Stimulated activated naive CD4-positive, alpha-beta T cell treated with Interleukin-2 at 50 U/mL for 16 hours (primary cell): ENCODE data around the gene GRB10.

ENCODE experiments used
- DNase-seq: peaks from one replicate; lab custom pipeline; 2025; lab: John Stamatoyannopoulos, UW

GRB10 gene

DNA sequence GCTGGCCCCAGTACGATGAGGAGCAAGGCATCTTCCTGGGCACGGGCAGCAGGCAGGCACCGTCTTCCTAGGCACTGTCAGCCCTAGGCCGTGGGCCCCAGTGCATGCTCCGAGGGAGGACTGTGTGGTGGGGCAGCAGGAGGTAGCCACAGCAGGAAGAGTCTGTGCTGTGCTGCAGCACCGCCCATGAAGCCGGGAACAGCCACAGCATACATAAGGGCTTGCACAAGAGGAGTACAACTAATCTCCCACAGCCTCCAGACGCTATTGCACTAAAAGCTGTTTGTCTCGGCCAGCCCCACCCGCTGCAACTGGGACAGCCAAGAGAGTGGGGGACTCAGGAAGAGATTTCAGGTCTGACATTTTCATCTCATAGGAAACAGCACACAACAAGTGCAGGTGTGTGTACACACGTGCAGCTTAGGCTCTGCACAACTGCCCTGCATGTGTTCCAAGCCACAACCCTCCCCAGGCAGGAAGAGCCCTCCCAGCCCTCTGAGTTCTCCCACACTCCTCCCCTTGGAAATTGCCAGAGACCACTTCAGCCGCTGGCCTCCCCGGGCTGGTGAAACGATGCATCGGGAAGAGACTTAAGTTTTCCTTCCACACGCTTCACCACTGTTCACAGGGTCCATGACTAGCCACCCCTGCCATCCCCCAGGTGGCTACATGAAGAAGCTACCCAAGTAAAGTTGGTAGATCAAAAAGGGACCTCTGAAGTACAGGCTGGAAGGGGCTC is 129.4 kb downstream of the GRB10 start:
- DNase-seq: no peak

DNA sequence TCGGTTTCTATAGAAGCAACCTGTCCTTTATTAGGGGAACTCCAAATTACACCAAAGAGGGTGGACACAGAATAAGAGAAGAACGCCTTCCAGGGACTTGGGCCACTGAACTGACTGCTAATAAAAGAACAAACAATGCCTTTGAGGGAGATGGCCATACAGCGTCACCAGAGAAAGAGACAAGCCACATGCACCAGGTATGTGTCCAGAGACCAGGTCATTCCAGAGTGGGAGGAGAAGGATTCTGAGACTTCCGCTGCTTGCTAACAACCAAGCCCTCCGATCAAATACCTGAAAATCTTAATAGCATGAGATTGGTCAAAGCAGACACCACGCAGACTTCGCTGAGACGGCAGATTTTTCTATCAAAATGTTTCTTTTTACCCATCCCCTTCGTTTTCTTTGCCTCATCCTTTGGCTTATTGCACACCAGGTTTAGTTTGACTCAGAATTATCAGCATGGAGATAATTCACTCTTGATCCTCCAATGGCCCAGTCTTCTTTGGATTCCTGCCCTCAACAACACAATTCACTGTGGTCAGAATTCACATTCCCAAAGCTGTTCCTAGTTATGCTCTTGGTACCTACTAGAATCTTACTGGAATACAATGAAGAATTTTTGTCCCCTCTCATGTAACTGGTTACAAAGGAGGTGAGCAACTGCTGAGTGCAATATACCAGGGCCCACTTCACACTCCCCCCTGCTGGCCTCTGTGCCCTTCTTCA is 130.1 kb downstream of the GRB10 start:
- no peak for DNase-seq

DNA sequence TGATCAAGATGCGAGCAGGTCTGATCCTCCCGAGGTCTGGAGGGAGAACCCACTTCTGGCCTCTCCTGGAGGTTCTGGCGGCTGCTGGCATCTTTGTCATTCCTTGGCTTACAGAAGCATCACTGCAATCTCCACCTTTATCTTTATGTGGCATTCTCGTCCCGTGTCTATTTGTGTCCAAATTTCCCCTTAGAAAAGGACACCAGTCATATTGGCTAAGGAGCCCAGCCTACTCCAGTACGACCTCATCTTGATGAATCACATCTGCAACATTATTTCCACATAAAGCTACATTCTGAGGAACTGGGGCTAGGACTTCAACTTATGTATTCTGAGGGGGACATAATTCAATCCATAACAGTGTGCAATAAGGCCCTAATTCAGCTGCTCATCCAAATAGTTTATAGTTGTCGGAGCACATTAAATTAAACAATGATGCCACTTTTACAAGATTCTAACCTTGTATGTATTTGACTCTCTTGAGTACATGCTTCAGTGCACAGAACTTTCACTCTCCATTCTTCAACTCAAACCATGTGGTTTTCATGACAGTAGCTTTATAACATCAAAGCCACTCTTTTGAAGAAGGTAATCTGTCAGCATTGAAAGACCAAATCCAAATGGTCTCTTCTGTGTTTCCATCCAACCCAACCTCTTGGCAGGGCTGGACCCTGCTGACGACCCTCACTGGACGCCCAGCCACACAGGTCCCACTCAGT is 131.3 kb downstream of the GRB10 start:
- no peak for DNase-seq

DNA sequence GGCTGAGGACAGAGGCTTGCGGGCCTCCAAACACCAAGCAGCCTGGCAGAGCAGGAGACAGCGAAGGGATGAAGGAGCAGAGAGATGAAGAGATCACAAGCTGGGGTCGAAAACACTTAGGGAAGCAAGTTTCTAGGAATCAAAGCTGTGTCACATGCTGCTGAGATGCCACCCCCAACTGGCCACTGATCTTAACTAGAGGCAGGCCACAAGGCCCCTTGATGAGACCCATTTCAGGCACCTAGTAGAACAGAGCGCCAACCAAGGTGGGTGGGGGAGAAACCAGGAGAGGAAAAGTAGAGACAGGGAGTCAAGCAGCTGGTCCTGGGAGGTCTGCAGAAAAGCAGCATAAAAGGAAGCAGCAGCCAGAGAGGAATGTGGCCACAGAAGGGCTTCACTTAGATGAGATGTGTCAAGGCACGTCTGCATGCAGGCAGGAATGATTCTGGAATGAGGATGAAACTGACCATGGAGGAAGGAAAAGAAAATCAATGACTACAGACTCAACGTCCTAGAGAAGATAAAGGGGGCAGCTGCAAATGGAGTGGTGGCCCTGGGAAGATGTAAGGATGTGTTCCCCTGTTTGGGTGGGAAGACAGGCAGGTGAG is 132.5 kb downstream of the GRB10 start:
- DNase-seq: no peak

DNA sequence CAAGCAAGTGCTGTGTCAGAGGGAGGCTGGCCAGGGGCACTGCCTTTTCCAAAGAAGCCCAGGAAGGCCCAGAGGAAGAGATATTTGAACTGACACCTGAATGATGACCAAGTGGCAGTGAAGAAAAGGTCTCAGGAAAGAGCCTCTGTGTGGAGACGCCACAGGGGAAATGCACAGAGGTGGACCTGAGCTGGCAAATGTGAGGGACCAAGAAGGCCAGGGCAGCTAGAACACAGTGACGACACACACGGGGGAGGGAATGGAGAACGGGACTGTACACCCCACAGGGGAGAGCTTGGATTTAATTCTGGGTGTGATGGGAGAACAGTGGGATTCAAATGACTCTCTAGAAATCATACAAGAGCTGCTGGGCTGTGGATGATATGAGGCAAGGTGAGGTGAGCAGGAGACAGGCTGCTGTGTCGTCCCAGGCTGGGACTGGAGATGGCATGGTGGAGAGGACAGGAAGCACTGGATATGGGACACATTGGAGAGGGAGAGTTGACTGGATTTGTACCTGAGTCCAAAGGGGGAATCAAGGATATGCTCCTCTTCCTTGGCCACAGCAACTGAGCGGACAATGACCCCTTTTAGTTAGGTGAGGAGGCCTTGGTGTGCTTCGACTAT is 133.3 kb downstream of the GRB10 start:
- no peak for DNase-seq

DNA sequence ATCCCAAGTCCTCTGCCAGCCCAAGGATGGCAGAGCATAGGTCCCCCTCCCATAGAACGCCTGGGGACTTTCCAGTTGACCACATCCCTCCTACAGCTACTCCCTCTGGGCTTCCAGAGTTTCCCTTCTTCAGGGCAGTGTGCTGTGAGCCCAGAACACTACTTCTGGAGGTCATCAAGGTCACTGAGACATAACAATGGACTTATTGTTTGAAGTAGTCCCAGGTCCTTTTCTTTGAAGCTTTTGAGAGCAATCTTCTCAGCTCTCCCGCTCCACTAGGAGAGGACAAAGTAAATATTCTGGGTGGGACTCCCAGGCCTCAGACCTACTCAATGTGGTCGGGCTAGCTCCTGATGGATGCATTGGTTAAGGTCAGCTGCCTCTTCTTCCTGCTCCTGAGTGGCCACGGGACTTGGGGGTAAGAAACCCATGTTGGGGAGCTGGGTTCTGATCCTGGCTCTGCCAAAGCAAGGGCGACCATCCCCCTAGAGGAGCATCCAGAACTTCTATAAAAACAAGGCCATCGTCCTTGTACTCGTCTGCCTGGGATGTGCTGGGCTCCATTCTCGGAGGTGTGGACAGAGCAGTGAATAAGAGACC is 134.0 kb downstream of the GRB10 start:
- DNase-seq: no peak

DNA sequence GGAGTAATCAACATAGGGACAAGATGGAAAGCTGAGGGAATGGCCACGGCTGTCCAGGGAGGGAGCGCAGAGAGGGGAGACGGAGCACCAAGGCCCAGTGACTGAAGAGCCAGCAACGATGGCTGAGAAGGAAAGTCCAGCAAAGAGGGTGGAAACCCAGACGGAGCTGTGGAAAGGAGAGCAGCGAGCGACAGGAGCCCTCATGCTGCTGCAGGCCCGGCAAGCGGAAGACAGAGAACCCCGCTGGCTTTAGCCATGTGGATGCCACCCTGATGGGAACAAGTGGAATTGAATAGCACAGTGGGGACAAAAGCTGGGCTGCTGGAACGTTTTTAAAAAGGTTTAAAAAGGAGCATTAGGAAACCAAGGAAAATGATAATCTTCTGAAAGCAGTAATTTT is 134.6 kb downstream of the GRB10 start:
- DNase-seq: no peak

DNA sequence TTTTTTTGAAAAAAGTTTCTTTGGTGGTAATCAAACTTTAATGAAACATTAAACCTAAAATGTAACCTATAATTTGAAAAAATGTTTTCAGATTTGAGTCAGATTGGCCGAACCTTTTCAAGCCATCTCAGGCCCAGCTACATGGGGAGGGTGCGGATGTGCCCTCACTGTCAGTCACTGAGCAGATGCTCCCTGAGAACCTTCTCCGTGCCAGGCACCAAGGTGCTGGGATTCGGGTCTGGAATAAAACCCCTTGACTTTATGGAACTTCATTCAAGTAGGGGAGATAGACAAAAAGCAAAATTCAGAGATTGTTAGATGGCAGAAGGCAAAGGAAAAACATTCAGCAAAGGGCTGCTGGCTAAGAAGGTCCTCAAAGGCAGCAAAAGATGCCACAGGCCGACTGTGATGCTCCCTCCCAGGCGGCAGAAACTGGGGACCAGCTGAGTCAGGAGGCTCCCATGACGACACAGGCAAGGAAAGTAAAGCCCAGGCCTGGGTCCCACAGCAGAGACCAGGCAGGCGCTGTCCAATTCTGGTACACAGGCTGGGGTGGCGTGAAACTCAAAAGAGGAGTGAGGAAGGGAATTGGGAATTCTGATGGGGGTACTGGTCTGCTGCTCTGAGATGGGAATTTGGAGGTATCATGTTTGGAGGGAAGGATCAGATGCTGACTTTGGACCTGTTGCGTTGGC is 135.3 kb downstream of the GRB10 start:
- DNase-seq: no peak

DNA sequence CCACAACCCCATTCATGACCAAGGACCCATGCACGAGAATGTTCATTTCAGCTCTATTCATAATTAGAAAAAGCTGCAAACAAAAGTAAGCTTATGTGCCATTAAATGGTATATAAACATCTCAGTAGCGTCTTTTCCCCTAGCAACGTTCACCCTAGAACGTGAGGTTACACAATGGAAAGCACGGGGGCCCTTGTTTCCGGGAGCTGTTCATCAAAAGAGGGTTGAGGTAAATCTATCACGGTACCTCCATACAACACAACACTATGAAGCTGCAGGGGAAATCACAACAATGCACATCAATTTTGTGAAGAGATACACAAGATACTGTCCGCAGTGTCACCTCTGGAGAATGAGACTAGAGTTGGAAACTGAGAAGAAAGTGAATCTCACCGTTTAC is 136.6 kb downstream of the GRB10 start:
- DNase-seq: no peak

DNA sequence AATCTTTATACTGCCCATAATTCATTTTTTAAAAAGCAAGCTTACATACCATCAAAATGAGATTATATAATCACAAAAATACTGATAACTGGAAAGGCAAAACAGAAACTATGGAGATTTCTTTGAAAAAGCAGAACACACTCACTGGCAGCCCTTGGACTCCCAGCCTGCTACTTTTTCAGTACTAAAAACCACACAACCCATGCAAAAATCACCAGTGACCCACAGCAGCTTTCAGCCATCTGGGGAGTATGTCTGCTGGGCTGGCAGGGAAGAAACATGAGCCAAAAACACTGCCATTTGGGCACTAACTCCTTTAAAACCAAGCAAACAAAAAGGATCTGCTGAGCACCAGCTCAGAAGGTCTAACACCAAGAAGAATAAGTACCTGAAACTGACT is 137.5 kb downstream of the GRB10 start:
- DNase-seq: no peak

DNA sequence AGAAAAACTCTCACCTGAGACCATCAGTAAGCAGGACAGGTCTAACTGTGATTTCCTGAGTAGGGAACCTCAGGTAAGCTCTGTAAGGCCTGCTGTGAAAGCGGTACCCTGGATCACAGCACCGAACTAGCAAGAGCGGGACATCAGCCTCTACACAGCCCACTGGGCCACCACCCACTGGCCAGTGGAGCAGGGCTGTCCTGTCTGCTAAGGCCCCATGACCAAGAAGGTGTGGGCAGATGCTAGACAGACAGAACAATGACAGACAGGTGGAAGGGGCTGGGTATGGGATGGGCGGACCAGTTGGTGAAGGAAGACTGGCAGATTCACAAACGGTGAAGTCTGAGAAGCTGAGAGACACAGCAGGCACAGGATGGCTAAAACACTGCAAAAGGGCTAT is 138.1 kb downstream of the GRB10 start:
- no peak for DNase-seq

DNA sequence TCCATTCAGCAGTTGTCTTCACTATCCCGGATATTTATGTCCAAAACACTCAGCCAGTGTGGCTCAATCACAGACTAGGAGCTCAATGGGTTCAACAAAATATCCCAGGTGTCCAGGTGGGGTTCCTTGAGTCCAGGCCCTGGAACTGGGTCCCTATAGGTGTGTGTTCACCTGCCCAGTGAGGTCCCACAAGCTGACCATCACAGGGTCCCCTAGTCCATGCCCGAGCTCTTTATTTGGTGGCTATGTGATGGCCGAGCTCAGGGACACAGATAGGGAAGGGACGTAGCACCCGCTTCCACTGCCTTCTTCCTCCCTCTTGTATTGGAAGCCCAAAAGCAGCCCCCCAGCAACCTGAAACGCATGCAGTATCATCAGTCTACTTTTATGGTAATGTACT is 138.6 kb downstream of the GRB10 start:
- DNase-seq: no peak

DNA sequence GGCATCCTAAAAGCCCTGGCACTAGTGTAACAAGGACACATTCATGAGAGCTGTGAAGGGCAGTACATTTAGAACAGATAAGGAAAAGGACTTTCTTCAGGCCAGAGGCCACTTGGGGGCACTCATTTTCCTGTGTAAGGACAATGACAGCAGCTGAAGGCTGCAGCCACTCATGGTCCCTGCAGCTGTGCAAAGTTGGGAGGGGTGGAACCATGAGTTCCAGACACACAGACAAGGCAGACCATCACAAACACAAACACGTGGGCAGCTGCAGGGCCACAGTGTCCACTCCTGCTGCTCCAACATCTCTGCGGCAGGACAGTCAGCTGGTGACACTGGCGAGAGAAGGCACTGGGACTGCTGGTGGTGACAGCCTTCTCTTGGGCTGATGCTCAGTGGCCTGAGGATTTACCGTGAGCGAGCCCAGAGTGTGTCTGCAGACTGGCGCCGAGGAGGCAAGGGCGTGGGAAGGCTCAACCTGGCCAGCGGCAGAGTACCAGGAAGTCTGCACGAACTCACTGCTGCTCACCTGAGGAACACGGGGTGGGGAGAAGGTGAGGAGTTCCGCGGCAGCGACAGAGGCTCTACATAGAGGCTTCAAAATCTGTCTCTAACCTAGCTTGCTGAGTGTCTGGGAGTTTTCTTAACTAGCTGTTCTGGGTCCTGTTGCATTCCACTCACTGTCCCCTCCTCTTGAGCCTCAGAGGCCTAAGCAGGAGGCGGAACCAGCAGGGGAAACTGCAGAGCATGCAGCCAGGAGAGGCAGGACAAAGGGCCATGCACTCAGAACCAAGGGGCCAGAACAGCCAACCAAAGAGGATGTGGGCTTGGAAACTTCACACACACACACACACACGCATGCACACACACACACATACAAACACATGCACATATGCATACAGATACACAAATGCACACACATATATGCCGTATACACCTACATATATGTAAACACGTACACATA is 141.0 kb downstream of the GRB10 start:
- no peak for DNase-seq

DNA sequence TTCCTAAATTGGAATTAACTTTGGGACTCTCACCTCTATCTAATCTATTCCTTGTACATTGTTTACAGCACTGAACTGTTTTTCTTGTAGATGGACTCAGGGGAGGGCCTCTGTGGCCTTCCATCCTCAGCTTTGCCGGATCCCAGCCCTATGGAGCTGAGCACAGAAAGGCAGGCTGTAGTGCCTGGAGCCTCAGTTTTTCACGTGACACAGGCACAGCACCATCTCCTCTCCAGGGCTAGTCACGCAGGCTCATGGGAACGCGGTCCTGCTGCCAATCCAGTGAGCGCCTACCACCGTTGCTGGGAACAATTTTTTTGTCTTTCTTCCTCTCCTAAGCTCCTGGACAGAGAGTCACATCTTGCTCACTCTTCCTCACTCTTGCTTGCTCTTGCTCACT is 141.9 kb downstream of the GRB10 start:
- DNase-seq: no peak

DNA sequence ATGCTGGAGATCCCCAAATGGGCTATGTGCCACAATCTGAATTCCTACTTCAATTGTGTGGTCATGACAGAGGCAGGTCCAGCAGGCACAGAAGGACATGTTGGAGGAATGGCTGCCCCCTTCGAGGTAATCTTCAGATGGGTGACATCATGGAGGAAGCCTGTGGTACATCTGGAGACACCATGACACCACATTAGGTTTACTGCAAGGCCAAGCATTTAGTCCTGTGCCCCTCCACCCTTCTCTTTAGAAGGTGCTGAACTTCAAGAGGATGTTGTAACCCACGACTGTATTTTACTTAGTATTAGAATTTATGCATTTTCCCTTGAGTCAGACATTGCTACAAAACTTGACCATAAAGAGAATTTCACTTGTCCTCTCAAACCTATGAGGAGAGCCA is 142.4 kb downstream of the GRB10 start:
- DNase-seq: no peak

DNA sequence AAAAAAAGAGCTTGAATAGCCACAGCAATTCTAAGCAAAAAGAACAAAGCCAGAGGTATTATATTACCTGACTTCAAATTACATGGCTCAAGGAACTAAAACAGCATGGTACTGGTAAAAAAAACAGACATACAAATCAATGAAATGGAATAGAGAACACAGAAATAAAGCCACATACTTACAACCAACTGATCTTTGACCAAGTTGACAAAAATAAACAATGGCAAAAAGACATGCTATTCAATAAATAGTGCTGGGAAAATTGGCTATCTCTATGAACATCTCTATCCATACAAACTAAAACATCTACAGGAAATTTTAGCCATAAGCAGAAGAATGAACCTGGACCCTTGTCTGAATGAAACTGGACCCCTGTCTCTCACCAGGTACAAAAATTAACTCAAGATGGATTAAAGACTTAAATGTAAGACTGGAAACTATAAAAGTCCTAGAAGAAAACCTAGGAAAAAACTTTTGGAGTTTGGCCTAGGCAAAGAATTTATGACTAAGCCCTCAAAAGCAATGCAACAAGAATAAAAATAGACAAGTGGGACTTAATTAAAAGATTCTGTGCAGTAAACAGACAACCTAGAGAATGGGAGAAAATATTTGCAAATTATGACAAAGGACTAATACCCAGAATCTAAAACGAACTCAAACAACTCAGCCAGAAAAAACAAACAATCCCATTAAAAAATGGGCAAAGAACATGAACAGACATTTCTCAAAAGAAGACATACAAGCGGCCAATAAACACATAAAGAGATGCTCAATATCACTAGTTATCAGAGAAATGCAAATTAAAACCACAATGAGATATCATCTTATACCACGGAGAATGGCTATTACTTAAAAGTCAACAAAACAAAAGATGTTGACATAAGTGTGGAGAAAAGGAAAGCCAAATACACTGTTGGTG is 144.7 kb downstream of the GRB10 start:
- no peak for DNase-seq

DNA sequence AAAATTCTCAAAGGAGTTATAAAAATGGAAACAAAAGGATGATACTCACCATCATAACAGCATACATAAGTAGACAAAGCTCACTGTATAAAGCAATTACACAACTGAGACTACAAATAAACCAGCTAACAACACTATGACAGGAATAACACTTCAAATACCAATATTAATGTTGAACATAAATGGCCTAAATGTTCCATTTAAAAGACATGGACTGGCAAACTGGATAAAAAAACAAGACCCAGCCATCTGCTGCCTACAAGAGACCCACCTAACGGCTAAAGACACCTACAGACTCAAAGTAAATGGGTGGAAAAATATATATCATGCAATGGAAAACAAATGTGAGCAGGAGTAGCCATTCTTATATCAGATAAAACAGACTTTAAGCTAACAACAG is 148.3 kb downstream of the GRB10 start:
- no peak for DNase-seq

DNA sequence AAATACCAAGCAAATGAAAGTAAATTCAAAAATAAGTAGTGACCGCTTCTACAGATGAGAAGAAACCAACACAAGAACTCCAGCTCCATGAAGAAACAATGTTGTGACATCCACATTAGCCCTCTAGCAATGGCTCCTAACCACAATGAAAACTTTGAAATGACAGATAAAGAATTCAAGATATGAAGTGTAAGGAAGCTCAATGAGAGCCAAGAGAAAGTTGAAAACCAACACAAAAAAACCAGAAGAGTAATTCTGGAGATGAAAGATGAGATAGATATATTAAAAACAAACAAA is 149.3 kb downstream of the GRB10 start:
- no peak for DNase-seq
